K562 (cell line): ENCODE results near the gene GLB1L. TPM values are rescaled to one million over a fixed set of nuclear protein-coding genes. Genes with fewer than 3 reads are reported as not detected.

Source experiments
- ARID4B ChIP-seq: sonication (generic); formaldehyde crosslinking; IDR thresholded peaks from 2 replicates; pipeline ENCODE4 v1.8.0; 2022; ENCODE audit warnings: mild to moderate bottlenecking, missing genetic modification reagents
- C11orf30 ChIP-seq: fragments of 450-650 bp; IDR thresholded peaks from 2 replicates; pipeline ENCODE4 v1.6.1; 2016; ENCODE audit warnings: low read depth, mild to moderate bottlenecking
- CBFB ChIP-seq: sonication (generic); formaldehyde crosslinking; IDR thresholded peaks from 2 replicates; pipeline ENCODE4 v1.4.0; 2020; ENCODE audit warnings: mild to moderate bottlenecking, missing genetic modification reagents
- E2F4 ChIP-seq: sonication (generic); formaldehyde crosslinking; IDR thresholded peaks from 2 replicates; pipeline ENCODE4 v1.8.0; 2022; ENCODE audit warnings: mild to moderate bottlenecking, low read depth, missing genetic modification reagents
- GATA2 ChIP-seq: sonication (generic); formaldehyde crosslinking; IDR thresholded peaks from 2 replicates; pipeline ENCODE4 v1.4.0; 2020; ENCODE audit warnings: mild to moderate bottlenecking, missing genetic modification reagents
- GATAD2B ChIP-seq: fragments of 450-650 bp; IDR thresholded peaks from 2 replicates; pipeline ENCODE4 v1.6.1; 2017; ENCODE audit warnings: mild to moderate bottlenecking, borderline replicate concordance
- LARP7 ChIP-seq: fragments of 450-650 bp; IDR thresholded peaks from 2 replicates; pipeline ENCODE4 v1.6.1; 2016
- MEF2A ChIP-seq: IDR thresholded peaks from 2 replicates; pipeline ENCODE4 v1.6.1; 2011; ENCODE audit warnings: low read depth, mild to moderate bottlenecking, low read length, moderate library complexity; ENCODE audit not compliant: control insufficient read depth
- PTRF ChIP-seq: fragments of 450-650 bp; IDR thresholded peaks from 2 replicates; pipeline ENCODE4 v1.6.1; 2016; ENCODE audit warnings: mild to moderate bottlenecking, missing genetic modification characterization, missing compliant biosample characterization
- RBBP5 ChIP-seq: fragments of 200-600 bp; sonication (generic); IDR thresholded peaks from 2 replicates; pipeline ENCODE4 v1.6.1; 2012; ENCODE audit warnings: borderline replicate concordance, mild to moderate bottlenecking, low read length, control low read depth, inconsistent platforms; ENCODE audit not compliant: insufficient read depth, poor library complexity, severe bottlenecking
- RNF219 ChIP-seq: fragments of 250-450 bp; sonication (Bioruptor Pico); IDR thresholded peaks from 2 replicates; pipeline ENCODE4 v1.5.0; 2022; ENCODE audit warnings: mild to moderate bottlenecking
- SMARCC2 ChIP-seq: fragments of 450-650 bp; IDR thresholded peaks from 2 replicates; pipeline ENCODE4 v1.6.1; 2017; ENCODE audit warnings: antibody characterized with exemption, moderate library complexity, mild to moderate bottlenecking, low read depth
- WHSC1 ChIP-seq: IDR thresholded peaks from one replicate; pipeline ENCODE4 v1.6.1; 2012; ENCODE audit warnings: low read length, control low read depth, inconsistent platforms
- YY1 ChIP-seq, 3 experiments: IDR thresholded peaks; 2 replicates each; pipeline ENCODE4 v1.6.1; 2011; ENCODE audit warnings: low read length in 2 of 3, mild to moderate bottlenecking in 2 of 3, moderate library complexity in 2 of 3, borderline replicate concordance in 1 of 3, control low read depth in 1 of 3, low read depth in 1 of 3; ENCODE audit not compliant: insufficient read depth in 3 of 3, insufficient replicate concordance in 2 of 3, control insufficient read depth in 1 of 3, insufficient read length in 1 of 3; ENCODE audit errors: extremely low read depth in 1 of 3
- ZFX ChIP-seq: sonication (generic); formaldehyde crosslinking; IDR thresholded peaks from 2 replicates; pipeline ENCODE4 v1.8.0; 2022; ENCODE audit warnings: mild to moderate bottlenecking, missing genetic modification reagents, moderate library complexity
- ZNF140 ChIP-seq: fragments of 250-450 bp; sonication (Bioruptor Pico); IDR thresholded peaks from 2 replicates; pipeline ENCODE4 v1.8.0; 2021; ENCODE audit warnings: moderate library complexity, mild to moderate bottlenecking, inconsistent platforms
- ZNF583 ChIP-seq: fragments of 250-450 bp; sonication (Bioruptor Pico); IDR thresholded peaks from 2 replicates; pipeline ENCODE4 v1.4.0; 2020
- polyA plus RNA-seq, 8 experiments: library from polyadenylated mRNA; depleted of rRNA in 4 of 8; stranded (reverse) in 5 of 8; unstranded in 3 of 8; fragments of >200 nt; fragmentation: Nextera tagmentation in 2 of 8; fragmentation: Illumina TruSeq in 1 of 8; extraction: Ambion mirVana in 2 of 8; extraction: Trizol in 1 of 8; gene quantifications; 2 replicates each; pipeline versions ENCODE4 v1.2.1 to v1.2.3, GENCODE V29; 2011 to 2014; ENCODE audit warnings: inconsistent platforms in 1 of 8, missing spikeins in 1 of 8
- total RNA-seq, 7 experiments: library from RNA; depleted of rRNA in 6 of 7; stranded (reverse); fragments of >200 nt in 6 of 7; fragmentation: Illumina TruSeq in 2 of 7; extraction: Trizol in 2 of 7; gene quantifications; 2 replicates each; pipeline versions ENCODE4 v1.2.1 to v1.2.3, GENCODE V29; 2011 to 2021; ENCODE audit warnings: low replicate concordance in 1 of 7

The GLB1L gene
- total and polyA plus RNA-seq, 9 of the 15 experiments (the other 6 are each of a cell fraction or from before 2014, with no cell fraction given) = 0.42 to 2.9 (median 2.5) TPM

GRCh38 chr2:219287580-219288265 lies 42.5 kb upstream of the GLB1L start (continued):
- TF ChIP-seq ZFX (peak; percentile 52), MEF2A (no peak), LARP7 (no peak), GATAD2B (no peak), E2F4 (CRISPR knock-in tag) (no peak), CBFB (no peak), PTRF (no peak), YY1 (IDR thresholded peaks at IDR 0.05; ENCODE audit: borderline replicate concordance in 1 of 3, control insufficient read depth in 1 of 3, extremely low read depth in 1 of 3, insufficient read depth in 3 of 3, insufficient read length in 1 of 3, insufficient replicate concordance in 2 of 3, low read depth in 1 of 3, low read length in 2 of 3) (peak in 2 of 3 experiments; percentile 12 to 61), ZNF583 (no peak), WHSC1 (no peak), SMARCC2 (no peak), C11orf30 (no peak), RNF219 (no peak), ARID4B (CRISPR knock-in tag) (no peak), GATA2 (CRISPR knock-in tag) (peak; percentile 48; the same call in 1 of the 2 replicates), RBBP5 (no peak), ZNF140 (no peak)
